ENCODE measurements around the gene MRPL28.

DNA sequence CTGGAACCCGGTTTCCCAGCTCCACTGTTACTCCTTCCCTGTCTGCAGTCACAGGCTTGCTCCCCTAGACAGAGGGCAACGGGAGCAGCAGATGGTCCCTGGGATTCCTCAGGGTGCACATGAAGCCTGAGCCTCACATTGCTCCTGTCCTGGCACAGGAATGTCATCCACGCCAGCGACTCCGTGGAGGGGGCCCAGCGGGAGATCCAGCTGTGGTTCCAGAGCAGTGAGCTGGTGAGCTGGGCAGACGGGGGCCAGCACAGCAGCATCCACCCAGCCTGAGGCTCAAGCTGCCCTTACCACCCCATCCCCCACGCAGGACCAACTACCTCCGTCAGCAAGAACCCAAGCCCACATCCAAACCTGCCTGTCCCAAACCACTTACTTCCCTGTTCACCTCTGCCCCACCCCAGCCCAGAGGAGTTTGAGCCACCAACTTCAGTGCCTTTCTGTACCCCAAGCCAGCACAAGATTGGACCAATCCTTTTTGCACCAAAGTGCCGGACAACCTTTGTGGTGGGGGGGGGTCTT, 29.8 kb upstream of the MRPL28 start:
- TF ChIP-seq, protein P1, sequence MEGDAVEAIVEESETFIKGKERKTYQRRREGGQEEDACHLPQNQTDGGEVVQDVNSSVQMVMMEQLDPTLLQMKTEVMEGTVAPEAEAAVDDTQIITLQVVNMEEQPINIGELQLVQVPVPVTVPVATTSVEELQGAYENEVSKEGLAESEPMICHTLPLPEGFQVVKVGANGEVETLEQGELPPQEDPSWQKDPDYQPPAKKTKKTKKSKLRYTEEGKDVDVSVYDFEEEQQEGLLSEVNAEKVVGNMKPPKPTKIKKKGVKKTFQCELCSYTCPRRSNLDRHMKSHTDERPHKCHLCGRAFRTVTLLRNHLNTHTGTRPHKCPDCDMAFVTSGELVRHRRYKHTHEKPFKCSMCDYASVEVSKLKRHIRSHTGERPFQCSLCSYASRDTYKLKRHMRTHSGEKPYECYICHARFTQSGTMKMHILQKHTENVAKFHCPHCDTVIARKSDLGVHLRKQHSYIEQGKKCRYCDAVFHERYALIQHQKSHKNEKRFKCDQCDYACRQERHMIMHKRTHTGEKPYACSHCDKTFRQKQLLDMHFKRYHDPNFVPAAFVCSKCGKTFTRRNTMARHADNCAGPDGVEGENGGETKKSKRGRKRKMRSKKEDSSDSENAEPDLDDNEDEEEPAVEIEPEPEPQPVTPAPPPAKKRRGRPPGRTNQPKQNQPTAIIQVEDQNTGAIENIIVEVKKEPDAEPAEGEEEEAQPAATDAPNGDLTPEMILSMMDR (conservative IDR thresholded peaks at IDR 0.05 in 1 of 2, IDR thresholded peaks at IDR 0.05 in 1 of 2; ENCODE audit: extremely low read depth in 1 of 2, insufficient read depth in 1 of 2, low read depth in 1 of 2, low read length in 2 of 2): no peak
- no peak for TF ChIP-seq EZH2 (IDR thresholded peaks at IDR 0.05; ENCODE audit: borderline replicate concordance, low read length)
